Peyer's patch (tissue), 4 donors: ENCODE results near the gene OAF.

Source experiments
- CTCF ChIP-seq, 6 experiments: fragments of 450-650 bp in 4 of 6; fragments of 200-600 bp in 2 of 6; sonication (generic) in 1 of 6; IDR thresholded peaks; one replicate each; pipeline ENCODE4 v1.5.1; 2017 to 2019; ENCODE audit warnings: antibody characterized with exemption in 6 of 6, mild to moderate bottlenecking in 3 of 6, moderate library complexity in 1 of 6
- POLR2A ChIP-seq, 2 donors: fragments of 450-650 bp; IDR thresholded peaks; one replicate each; pipeline ENCODE4 v1.5.1; 2017; ENCODE audit warnings: antibody characterized with exemption in 2 of 2, mild to moderate bottlenecking in 2 of 2, moderate library complexity in 2 of 2

DNA sequence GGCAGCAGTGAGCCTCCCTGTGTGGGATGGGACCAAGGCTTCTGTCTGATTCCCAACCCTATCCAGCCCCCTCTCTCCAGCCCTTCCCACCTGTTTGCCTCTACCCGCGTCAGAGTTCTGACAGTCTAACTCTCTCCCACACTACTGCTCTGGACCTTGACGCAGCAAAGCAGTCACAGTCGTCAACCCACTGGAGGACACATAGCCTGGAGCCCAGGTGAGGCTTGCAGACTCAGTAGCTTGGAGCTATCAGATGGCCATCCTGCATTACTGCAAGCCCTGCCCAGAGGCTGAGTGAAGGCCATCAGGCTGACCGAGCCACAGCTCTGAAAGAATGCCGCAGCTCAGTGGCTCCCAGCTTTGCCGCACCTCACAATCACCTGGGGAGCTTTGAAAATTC, 3.7 kb downstream of the OAF start:
- TF ChIP-seq CTCF (IDR thresholded peaks at IDR 0.05) = no peak
- no peak for TF ChIP-seq POLR2A (IDR thresholded peaks at IDR 0.05)
